Fibroblast of the aortic adventitia (primary cell): ENCODE data around the gene MYO18B. TPM values are rescaled to one million over a fixed set of nuclear protein-coding genes. Genes with fewer than 3 reads are reported as not detected.

Experiments
- DNase-seq: peaks from one replicate; pipeline ENCODE4 v3.0.0-alpha.2; 2010; ENCODE audit warnings: low read depth
- H3K4me3 ChIP-seq: 2 replicates; pipeline ENCODE4 v1.5.1; 2011; ENCODE audit warnings: low read depth, mild to moderate bottlenecking, control low read depth, low read length, moderate library complexity
- CTCF ChIP-seq: IDR thresholded peaks from 2 replicates; pipeline ENCODE4 v1.5.1; 2011; ENCODE audit warnings: mild to moderate bottlenecking, low read length, control low read depth, inconsistent platforms; ENCODE audit not compliant: insufficient read depth
- total RNA-seq: library from RNA; depleted of rRNA; stranded (reverse); fragments of >200 nt; gene quantifications from 2 replicates; pipeline ENCODE4 v1.2.3, GENCODE V29; 2012; ENCODE audit warnings: low replicate concordance

MYO18B gene
- total RNA-seq, 1 donor: not detected

GRCh38 chr22:25941365-25941960 is 199.5 kb downstream of the MYO18B start:
- no peak for TF ChIP-seq CTCF
- no peak for DNase-seq
- H3K4me3 ChIP-seq: no peak overlapping the region

DNA sequence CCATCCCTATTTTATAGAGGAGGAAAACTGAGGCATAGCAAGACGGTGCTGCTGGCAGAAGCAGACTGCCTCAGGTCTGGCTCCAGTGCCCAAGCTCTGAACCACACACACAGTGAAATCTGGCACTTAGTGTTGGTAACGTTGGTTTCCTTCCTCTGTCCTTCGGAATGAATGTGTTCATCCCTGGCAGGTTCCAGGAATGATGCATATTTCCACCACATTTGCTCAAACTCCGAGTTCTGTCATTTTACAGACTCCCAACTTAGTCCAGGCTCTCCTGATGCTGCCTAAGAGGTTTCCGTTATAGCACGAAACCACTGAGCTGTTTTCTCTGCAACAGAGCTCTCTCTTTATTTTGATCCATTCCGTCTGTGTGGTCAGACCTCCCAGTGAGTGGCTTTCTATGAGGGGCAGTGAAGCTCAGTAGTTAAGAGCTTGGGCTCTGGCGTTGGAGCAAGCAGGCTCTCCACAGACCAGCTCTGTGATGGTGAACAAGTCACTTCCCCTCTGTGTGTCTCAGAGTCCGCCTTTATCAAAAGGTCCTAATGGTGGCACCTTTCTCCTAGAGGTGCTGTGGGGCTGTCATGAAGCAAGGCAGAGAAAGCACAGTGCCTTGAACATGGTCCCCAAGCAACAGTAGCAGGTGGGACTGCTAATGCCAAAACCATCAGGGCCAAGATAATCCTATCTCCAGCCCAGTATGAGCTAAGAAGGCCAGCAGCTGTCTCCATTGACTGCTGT is 200.3 kb downstream of the MYO18B start:
- H3K4me3 ChIP-seq: no peak overlapping the region
- no peak for DNase-seq
- TF ChIP-seq CTCF: no peak

- no peak for TF ChIP-seq CTCF
- H3K4me3 ChIP-seq: no peak overlapping the region
- DNase-seq: no peak
Measured at GRCh38 chr22:25942856-25943411, 200.9 kb downstream of the MYO18B start.

DNA sequence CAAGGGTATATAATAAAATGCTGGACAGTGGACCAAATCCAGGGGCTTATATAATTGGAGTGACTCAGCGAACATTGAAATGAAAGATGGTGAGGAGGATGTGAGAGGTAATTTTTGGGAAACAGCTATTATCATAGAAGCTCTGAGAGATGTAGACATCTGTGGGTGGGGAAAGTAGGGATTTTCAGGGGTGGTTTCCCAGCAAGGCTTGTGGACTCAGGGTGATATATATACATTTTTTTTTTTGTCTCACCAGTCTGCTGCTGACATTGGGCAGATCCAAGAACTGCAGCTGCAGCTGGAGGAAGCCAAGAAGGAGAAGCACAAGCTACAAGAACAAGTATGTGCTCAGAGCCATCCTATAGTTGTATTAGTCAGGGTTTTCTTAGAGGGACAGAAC is 208.1 kb downstream of the MYO18B start:
- no peak overlapping the region for H3K4me3 ChIP-seq
- no peak for TF ChIP-seq CTCF
- no peak for DNase-seq

DNA sequence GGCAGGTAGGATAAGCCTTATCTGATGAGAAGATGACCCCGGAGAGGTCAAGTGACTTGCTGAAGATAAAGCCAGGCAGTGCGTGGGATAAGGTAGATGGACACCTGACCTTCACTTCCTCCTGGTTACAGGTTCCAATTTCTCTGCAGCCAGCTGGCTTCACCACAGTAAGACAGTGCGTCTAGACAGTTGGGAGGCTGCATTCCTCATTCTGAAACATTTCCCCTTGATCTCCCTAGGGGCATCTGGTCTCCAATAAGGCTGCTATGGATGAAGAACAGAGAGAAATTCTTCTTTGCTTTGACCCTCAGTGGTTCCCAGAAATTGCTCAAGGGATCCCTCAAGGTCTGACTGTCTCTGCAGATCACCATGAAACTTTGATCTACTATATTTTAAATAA is 211.3 kb downstream of the MYO18B start:
- no peak for DNase-seq
- TF ChIP-seq CTCF: no peak
- H3K4me3 ChIP-seq: no peak overlapping the region

DNA sequence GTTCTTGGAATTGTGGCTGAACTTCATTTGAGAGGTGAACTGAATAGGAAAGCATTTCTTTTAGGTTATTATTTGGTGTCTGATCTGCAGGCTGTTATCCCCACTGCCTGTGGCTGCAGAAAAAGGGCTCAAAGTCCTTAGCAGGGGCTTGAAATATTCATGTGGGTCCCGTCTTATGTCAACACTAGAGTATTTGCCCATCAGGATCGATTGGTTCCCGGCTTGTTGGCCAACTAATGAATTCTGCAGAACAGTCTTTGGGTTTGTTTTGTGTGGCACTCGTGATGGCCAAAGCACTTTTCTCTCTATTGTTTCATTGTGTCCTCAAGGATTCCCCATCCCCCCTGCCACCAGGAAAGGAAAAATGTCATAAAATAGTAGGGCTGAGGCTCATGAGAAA is 211.9 kb downstream of the MYO18B start:
- no peak for TF ChIP-seq CTCF
- no peak for DNase-seq
- no peak overlapping the region for H3K4me3 ChIP-seq
